Measurements from ENCODE around the gene USP10.

GRCh38 chr16:84732674-84733352, 33.0 kb downstream of the USP10 start:
- TF ChIP-seq CTCF (conservative IDR thresholded peaks at IDR 0.05; ENCODE audit: low read length): no peak
- no peak for TF ChIP-seq EZH2phosphoT487 (IDR thresholded peaks at IDR 0.05; ENCODE audit: borderline replicate concordance, low read depth, low read length)

Data from OCI-LY7 (cell line).